HG02870 (cell line): ENCODE measurements around the gene WDR72.
"Not testable (repeated sequence)": the region's sequence is repeated elsewhere in the genome, so short reads cannot be mapped to it uniquely, and the experiment has no call there.

Experiments used
- ATAC-seq: cut with Tn5 transposase; IDR thresholded peaks from one replicate; pipeline ENCODE4 v1.9.1; 2021; ENCODE audit warnings: mild to moderate bottlenecking, moderate library complexity; ENCODE audit not compliant: unreplicated experiment

Gene WDR72

DNA sequence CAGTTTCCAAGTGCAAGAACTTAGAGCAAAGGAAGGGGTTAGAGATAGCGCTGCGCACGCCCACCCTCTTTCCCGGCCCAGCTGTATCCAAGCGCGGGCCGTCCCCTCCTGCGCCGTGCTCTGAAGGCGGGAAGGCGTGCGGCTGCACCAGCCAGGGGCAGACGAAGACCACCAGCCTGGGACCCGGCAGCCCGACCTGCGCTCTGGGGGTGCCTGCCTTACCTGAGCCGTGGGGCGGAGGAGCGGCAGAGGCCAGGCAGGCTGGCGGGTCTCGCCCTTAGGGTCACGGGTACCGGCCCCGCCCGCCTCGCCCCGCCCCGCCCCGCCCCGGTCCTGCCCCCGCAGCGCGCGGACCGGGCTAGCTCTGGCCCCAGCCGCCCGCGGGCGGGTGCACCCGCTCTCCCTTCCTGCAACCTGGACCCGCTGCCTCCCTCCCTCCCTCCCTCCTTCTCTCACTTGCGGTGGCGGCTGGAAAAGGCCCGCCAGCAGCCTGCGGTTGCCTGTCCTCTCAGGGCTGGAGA is at the start of gene WDR72:
WDR72 (minus strand) TSS at position 253 of the 521 bp plus-strand sequence. CDS start 26,514 bp downstream, outside the sequence.
- no peak for ATAC-seq

DNA sequence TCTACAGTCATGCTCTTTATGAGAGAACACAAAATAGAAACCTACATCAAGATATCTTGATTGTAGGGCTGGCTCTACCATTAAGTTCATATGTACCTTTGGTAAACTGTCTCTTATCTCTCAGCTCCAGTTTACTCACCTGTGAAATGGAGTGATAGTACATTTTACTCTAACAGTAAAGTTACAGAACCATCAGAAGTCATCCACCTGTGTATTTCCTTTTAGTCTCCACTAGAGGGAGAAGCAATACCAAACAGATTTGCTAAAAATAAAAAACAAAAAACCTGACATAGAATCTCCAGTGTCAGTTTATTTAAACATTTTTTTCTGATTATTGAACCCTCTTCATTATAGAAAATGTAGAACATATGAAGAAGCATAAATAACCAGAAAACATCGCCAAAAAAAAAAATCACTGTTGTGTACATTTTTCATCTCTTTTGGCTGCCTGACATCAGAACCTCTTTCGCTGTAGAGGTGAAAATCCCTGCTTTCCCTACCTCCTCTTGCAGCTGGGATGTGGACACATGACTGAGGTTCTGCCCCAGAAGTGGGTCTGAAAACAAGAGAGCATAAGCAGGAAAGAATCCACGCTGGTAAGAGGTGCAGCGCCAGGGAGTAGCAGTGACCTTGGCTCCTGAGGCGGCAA is 48.7 kb upstream of the WDR72 start:
- ATAC-seq: no peak

- no peak for ATAC-seq
These were observed 48.0 kb upstream of the WDR72 start for GRCh38 chr15:53807501-53807900.

GRCh38 chr15:53802672-53803071 is 43.2 kb upstream of the WDR72 start:
- ATAC-seq: no peak

DNA sequence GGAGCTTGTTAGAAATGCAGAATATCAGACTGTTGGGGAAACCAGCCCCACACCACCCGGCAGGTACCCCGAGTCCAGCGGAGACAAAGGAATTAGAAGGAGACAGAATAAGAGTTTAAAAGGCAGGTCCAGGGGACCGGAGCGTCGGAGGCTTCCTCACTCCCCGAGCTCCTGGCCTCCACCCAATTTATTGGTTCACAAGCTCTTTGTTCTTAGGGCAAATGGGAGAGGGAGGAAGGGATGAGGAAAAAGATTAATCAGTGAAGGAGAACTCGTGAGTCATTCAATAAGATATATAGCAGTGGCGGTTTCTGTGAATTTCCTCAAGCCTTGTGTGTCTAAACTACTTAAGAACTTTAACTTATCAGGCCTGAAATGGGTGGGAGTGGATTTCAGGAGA is 32.1 kb upstream of the WDR72 start:
- ATAC-seq: no peak

- ATAC-seq: no peak
These were observed 30.4 kb upstream of the WDR72 start for GRCh38 chr15:53789654-53790375.

DNA sequence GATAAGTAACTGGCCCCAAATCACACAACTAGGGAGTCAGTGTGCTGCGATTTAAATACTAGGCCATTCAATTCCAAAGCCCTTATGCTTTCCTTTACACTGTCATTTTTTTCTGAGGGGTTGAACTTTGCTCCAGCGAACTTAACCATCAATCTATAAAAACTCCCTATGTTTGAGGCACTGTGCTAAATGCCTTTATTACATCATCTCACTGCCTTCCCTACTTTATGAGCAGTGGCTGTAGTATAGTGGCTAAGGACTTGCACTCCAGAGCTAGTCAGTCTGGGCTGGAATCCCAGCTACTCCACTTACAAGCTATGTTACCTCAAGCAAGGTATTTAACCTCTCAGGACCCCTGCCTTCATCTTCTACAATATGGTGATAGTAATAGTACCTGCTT is 26.9 kb upstream of the WDR72 start:
- ATAC-seq: no peak

GRCh38 chr15:53785241-53785640 is 25.8 kb upstream of the WDR72 start:
- ATAC-seq: not testable (repeated sequence)

DNA sequence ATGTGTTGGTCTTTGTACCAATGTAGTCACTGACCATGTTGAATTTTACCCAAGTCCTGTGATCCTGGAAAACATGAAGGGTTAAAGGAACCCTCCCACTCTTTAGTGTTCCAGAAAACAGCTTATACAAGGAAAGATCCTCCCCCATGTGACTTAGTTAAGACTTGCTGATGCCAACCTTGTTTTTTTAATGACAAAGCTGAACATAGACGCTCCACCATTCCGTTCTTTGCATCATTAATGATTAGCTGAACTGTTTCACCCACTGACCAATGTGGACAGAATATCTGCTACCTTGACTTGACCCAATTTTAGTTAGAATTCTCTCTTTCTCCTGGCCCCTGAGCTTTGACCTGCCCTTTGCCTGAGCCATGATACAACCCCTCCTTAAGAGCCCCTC is 3.5 kb upstream of the WDR72 start:
- ATAC-seq: no peak

- ATAC-seq: no peak
These were observed 1.1 kb downstream of the WDR72 start for GRCh38 chr15:53758412-53758811.

GRCh38 chr15:53757906-53758305 is 1.6 kb downstream of the WDR72 start:
- ATAC-seq: no peak

GRCh38 chr15:53753813-53754212 is 5.7 kb downstream of the WDR72 start:
- ATAC-seq: no peak

DNA sequence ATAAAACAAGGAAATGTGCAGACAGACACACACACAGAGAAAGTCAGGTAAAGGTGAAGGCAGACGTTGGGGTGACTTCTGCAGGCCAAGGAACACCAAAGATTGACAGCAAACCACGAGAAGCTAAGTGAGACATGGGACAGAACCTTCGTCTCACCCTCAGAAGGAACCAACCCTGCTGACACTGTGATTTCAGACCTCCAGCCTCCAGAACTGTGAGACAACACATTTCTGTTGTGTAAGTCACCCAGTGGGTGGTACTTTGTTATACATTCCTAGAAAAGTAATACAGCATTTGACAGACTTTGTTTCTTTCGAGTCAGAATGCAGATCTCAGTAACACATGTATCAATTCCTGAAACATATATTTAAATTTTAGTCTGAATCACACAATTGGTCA is 7.1 kb downstream of the WDR72 start:
- ATAC-seq: no peak

DNA sequence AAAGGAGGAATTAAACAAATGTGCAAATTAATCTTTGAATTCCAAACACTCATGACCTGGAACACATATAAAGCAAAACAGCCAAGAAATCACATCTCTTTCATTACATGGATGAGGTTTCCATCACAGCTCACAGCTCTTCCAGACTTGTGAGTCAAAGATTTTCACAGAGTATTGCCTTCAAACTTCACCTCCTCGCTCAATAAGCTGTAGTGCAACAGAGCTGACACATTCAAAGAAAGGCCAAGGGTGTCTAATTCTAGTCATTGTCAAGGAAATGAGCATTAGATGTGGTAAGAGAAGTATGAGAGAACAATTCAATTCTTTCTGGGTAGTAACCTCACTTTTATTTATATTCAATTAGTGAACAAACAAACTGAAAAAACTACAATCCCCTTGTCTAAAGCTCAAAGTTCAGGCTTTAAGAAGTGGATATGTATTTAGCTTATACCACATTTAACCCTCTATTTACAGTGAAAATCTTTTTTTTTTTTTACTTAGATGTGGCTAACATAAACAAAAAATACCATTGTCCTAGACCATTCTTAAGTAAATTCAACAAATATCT is 11.9 kb downstream of the WDR72 start:
- no peak for ATAC-seq

- no peak for ATAC-seq
These were observed 13.4 kb downstream of the WDR72 start for GRCh38 chr15:53746101-53746500.

- no peak for ATAC-seq
These were observed 19.8 kb downstream of the WDR72 start for GRCh38 chr15:53739651-53740050.

DNA sequence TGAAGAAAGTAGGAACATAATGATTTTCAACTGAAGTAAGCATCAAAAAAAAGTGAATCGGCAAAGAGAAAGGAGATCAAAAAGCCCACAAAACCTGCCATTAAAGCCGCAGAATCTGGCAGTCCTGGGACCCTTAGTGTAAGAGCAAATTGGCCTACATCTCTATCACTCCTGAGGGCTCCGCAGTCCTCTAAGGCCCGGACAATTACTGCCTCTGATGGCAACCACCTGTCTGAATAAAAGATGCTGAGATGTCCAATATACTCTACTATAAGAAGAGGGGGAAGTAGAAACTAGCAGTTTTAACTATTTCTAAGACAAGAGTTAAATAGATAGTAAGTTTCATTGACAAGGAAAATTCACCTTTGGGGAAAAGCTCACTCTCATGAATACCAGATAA is 20.3 kb downstream of the WDR72 start:
- no peak for ATAC-seq

GRCh38 chr15:53721334-53722087 is 38.0 kb downstream of the WDR72 start:
- ATAC-seq: no peak

- ATAC-seq: no peak
These were observed 42.3 kb downstream of the WDR72 start for GRCh38 chr15:53716909-53717876.

DNA sequence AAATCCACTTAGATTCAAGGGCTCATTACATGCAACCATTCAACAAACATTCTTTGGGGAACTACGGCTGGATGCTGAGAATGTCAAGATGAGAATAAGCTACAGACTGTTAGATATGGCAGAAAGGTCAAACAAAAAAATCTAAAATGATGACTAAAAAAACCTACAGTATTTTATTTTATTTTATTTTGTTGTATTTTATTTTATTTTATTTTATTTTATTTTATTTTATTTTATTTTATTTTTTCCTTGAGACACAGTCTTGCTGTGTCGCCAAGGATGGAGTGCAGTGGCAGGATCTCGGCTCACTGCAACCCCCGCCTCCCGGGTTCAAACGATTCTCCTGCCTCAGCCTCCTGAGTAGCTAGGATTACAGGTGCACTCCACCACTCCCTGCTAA is 46.2 kb downstream of the WDR72 start:
- no peak for ATAC-seq
